HG02610 (cell line): ENCODE results near the gene CEP85L.

Experiments
- ATAC-seq: cut with Tn5 transposase; IDR thresholded peaks from one replicate; pipeline ENCODE4 v1.9.1; 2021; ENCODE audit warnings: mild to moderate bottlenecking, moderate library complexity; ENCODE audit not compliant: unreplicated experiment

CEP85L gene

GRCh38 chr6:118625833-118626232 is 25.6 kb downstream of the CEP85L start:
- ATAC-seq, result no peak

GRCh38 chr6:118621799-118622470 is 29.5 kb downstream of the CEP85L start:
- ATAC-seq, result no peak

GRCh38 chr6:118620202-118620601 is 31.2 kb downstream of the CEP85L start:
- no peak for ATAC-seq

GRCh38 chr6:118618676-118619377 is 32.6 kb downstream of the CEP85L start:
- ATAC-seq, result peak; percentile 82

DNA sequence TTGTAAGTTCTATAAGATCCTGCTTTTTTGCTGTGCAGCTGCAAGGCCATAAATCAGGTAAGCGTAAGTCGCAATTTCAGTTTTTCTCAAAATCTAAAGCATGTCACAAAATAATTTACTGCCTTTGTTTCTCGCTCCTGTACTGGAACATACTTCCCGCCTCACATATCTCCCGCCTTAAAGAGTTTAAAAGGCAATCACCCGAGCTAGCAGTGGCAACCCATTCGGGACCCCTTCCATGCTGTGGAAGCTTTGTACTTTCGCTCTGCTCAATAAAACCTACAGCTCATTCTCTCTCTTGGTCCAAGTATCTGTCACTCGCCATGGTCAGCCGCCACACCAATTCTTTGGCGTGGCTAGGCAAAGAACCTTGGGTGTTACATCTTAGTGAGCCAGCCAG is 34.0 kb downstream of the CEP85L start:
- no peak for ATAC-seq

DNA sequence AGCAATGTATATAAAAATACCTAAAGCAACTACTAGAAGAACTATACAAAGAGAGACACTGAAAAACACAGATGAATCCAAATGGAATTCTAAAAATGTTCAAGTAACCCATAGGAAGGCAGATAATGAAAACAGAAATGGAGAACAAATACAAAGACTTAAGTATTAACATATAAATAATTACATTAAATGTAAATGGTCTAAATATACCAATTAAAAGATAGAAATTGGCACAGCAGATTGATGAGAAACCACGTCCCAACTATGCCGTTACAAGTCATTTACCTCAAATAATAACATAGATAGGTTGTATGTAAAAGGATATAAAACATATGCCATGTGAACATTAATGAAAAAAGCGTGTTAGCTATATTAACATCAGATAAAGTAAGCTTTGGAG is 40.1 kb downstream of the CEP85L start:
- ATAC-seq, result no peak

DNA sequence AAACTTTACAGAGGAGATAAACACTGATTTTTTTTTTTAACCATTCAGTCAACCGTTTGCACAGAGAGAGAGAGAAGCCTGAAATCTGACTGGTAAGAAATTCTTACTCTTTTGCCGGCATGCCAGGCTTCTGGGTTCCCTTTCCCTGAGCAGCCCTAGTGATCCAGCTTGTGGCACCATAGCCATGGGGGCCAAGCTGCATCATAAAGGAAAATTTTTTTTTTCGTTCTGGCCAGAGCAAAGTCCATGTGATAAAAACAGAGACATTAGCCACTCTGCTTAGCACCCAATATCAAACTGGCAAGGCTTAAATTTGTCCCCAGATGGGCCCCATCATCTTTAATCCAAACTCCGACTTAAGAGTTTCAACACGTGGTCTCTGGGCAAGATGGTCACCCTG is 44.5 kb downstream of the CEP85L start:
- no peak for ATAC-seq

DNA sequence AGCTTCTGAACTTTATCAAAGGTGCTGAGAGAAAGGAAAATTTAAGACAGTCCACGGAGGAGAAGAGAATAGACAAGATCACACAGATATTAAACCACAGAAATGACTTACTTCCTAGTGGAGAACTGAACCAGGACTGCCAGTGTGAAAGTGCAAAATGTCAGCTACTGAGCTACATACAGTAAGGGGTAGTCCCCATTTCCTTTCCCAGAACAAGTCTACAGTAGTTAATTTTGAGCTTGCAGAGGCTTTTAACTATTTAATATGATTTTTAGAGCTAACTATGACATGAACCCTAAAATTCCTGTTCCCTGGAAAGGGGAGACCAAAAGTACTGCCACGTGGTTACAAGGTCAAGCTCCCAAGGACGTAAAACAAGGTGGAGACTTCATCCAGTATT is 45.1 kb downstream of the CEP85L start:
- ATAC-seq, result no peak

- no peak for ATAC-seq
Observed at GRCh38 chr6:118603372-118603771, 48.0 kb downstream of the CEP85L start.

GRCh38 chr6:118602300-118602699 is 49.1 kb downstream of the CEP85L start:
- no peak for ATAC-seq

DNA sequence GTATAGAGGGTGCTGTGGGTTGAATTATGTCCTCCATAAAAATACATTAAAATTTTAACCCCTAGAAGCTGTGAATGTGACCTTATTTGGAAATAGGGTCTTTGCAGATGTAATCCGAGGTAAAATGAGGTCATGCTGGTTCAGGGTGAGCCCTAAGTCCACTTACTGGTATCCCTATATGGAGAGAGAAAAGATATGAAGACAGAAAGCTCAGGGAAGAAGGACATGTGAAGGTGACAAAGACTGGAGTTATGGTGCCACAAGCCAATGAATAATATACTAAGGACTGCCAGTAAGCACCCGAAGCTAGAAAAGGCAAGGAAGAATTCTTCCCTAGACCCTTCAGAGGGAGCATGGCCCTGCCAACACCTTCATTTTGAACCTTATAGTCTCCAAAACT is 53.1 kb downstream of the CEP85L start:
- no peak for ATAC-seq

- ATAC-seq, result no peak
Observed at GRCh38 chr6:118597636-118598035, 53.8 kb downstream of the CEP85L start.

DNA sequence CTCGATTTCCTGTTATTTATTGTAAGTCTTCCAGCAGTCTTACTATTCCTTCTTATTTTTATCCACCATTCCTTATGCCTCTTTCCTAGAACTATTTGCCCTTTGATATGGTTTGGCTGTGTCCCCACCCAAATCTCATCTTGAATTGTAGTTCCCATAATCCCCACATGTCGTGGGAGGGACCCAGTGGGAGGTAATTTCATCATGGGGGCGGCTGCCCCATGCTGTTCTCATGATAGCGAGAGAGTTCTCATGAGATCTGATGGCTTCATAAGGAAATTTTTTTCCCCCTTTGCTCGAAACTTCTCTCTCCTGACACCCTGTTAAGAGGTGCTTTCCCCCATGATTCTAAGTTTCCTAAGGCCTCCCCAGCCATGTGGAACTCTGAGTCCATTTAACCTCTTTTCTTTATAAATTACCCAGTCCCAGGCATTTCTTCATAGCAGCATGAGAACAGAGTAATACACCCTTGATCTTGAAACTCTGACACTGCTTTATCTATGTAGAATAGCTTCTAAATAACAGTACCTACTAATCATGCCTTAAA is 54.5 kb downstream of the CEP85L start:
- ATAC-seq, result no peak

- no peak for ATAC-seq
Observed at GRCh38 chr6:118594877-118595276, 56.5 kb downstream of the CEP85L start.

DNA sequence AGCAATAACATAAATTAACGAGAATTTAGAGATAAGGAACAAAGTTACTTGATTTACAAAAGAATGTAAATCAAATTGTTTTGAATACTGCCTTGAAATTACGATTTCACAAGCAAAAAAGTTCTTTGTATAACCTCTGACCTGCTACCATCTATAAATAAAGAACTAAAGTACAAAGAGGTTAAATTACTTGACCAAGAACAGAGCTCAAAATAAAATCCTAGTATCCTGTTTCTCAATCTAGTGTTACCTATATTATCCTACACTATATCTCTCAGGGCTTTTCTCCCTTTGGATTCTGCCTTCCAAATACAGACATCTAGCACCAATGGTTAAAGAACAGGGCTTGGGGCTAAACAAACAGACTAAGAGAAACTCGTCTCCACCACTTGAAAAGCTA is 59.5 kb downstream of the CEP85L start:
- no peak for ATAC-seq

- no peak for ATAC-seq
Observed at GRCh38 chr6:118589649-118590365, 61.6 kb downstream of the CEP85L start.

DNA sequence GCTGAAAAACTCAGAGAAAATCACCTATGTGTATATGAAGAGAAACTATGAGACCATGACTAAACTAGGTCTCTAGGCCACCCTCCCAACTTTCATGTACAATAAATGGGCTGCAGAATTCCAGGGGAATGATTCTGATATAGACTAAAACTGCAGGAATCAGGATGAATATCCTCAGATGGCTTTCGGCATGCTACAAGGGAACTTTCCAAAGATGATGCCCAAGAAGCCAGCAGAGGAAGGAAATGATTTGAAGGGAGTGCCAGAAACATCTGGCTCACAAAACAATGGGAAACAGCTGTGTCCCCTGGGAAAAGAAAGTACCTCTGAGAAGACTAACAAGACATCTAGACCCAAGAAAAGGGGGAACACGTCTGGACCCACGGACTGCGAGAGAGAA is 62.2 kb downstream of the CEP85L start:
- no peak for ATAC-seq

- no peak for ATAC-seq
Observed at GRCh38 chr6:118588626-118589025, 62.8 kb downstream of the CEP85L start.

GRCh38 chr6:118586746-118587485 is 64.5 kb downstream of the CEP85L start:
- no peak for ATAC-seq

DNA sequence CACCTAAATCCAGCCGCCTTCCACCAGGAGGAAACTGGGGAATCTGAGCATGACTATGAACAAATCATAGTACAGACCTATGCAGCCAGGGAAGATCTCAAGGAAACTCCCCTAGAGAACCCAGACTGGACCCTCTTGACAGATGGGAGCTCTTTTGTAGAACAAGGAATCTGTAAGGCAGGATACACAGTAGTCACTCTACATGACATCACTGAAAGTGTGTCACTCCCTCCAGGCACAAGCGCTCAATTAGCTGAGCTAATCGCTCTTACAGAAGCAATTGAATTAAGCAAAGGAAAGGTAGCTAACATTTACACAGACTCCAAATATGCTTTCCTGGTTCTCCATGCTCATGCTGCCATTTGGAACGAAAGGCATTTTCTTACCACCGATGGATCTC is 66.5 kb downstream of the CEP85L start:
- no peak for ATAC-seq

DNA sequence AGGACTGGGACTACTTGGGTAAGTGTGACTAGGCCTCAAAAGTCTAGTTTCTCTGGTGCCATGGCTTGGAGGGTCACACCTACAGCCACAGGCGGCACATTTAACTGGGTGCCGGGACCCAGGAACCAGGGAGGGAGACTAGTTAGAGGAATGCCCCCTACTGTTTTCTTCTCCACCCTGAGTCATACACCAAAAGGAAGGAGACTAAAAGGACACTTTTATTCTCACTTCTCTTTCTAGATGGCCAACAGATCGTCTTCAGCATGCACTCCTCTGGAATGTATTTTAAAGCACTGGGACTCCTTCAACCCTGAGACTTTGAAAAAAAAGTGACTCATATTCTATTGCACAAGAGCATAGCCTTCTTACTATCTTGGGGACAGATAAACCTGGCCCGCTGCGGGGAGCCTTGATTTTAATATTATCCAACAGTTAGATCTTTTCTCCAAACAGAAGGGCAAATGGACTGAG is 69.9 kb downstream of the CEP85L start:
- ATAC-seq, result no peak
